Activated naive CD4-positive, alpha-beta T cell treated with anti-CD3 and anti-CD28 coated beads, Interleukin-2, amount 10 ng/mL, durations not matched to agents 7 days and 5 days (primary cell): ENCODE results near the gene LYPD6.
"Not testable (repeated sequence)": the region's sequence is repeated elsewhere in the genome, so short reads cannot be mapped to it uniquely, and the experiment has no call there.

ENCODE experiments used
- CTCF ChIA-PET: fragments of 350-600 bp; sonication (Branson Sonifier 250); formaldehyde crosslinking; loops from one replicate; lab custom pipeline; 2021; ENCODE audit warnings: antibody characterized with exemption; lab: Charles Lee
- DNase-seq: peaks from one replicate; pipeline ENCODE4 v3.0.0-alpha.2; 2020
- H3K27ac Mint-ChIP-seq: one replicate; pipeline ENCODE4 v1.8.0; 2021; ENCODE audit warnings: mild to moderate bottlenecking, moderate library complexity, mixed read lengths
- H3K27me3 Mint-ChIP-seq: one replicate; pipeline ENCODE4 v1.8.0; 2021; ENCODE audit warnings: mild to moderate bottlenecking, mixed read lengths
- H3K36me3 Mint-ChIP-seq: one replicate; pipeline ENCODE4 v1.8.0; 2021; ENCODE audit warnings: mixed read lengths
- H3K4me1 Mint-ChIP-seq: one replicate; pipeline ENCODE4 v1.8.0; 2021; ENCODE audit warnings: mixed read lengths
- H3K4me3 Mint-ChIP-seq: one replicate; pipeline ENCODE4 v1.8.0; 2021; ENCODE audit warnings: mild to moderate bottlenecking, moderate library complexity, mixed read lengths
- H3K9me3 Mint-ChIP-seq: one replicate; pipeline ENCODE4 v1.8.0; 2021; ENCODE audit warnings: mixed read lengths

LYPD6 gene, protein sequence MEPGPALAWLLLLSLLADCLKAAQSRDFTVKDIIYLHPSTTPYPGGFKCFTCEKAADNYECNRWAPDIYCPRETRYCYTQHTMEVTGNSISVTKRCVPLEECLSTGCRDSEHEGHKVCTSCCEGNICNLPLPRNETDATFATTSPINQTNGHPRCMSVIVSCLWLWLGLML

GRCh38 chr2:149330127-149331022, at the start of gene LYPD6:
LYPD6 (plus strand) TSS chr2:149330587; CDS start chr2:149437709, 107,122 bp downstream.
- Mint-ChIP-seq H3K9me3 (no peaks in the 10 kb centered on the region), H3K27me3 (peaks cover 48% of the 10 kb centered on the region), H3K27ac (no peak within 1 kb of the TSS), H3K4me3 (no peak within 1 kb of the TSS), H3K4me1 (peaks cover 6% of the 10 kb centered on the region), H3K36me3 (peaks cover 2% of the 10 kb centered on the region)
- no peak for DNase-seq
- CTCF ChIA-PET, result no interaction called here

DNA sequence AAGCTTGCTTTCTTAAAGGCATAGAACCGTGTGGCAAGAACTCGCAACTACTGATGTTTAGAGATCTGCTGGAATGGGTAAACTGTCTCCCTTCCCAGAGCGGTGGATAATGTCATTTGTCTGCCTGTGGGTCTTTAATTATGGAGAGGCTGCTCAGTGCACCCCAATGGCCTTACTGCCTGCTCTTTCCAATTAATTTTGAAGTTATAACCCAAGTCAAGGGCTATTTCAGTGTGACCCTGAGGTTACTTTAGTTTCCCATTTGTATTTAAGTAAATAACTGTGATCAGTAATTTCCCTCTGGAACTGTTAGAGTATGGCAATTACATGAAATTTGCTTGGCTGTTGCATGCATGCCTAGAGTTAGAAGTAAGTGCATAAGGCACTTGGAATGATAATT, 48.9 kb upstream of the LYPD6 start:
- CTCF ChIA-PET, result no interaction called here
- no peak for DNase-seq
- Mint-ChIP-seq H3K9me3 (no peaks in the 10 kb centered on the region), H3K4me1 (no peaks in the 10 kb centered on the region), H3K36me3 (no peaks in the 10 kb centered on the region), H3K27me3 (peaks cover 6% of the 10 kb centered on the region), H3K4me3 (no peak overlapping the region), H3K27ac (no peak overlapping the region)

GRCh38 chr2:149290662-149291061, 39.7 kb upstream of the LYPD6 start:
- Mint-ChIP-seq H3K36me3 (no peaks in the 10 kb centered on the region), H3K27me3 (peaks cover 3% of the 10 kb centered on the region), H3K4me3 (no peak overlapping the region), H3K27ac (no peak overlapping the region), H3K9me3 (no peaks in the 10 kb centered on the region), H3K4me1 (no peaks in the 10 kb centered on the region)
- DNase-seq, result no peak
- CTCF ChIA-PET, result no interaction called here

DNA sequence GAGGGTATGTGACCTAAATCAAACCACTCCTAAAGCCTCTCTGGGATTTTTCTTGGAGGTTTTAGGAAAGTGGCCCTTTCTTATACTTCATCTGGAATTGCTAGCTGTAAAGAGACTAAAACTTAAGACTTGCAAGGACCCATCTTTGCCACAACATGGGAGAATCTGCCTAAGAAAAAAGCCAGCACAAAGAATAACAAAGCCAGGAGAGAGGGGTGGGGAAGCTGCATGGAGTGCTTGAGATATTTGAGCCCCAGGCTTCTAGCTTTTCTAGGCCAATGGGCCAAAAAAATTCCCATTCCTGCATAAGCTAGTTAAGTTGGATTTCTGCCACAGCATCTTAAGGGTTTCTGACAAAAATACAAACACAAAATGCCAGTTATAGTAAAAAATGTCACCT, 38.5 kb upstream of the LYPD6 start:
- no peaks in the 10 kb centered on the region for H3K4me1 Mint-ChIP-seq
- no peaks in the 10 kb centered on the region for H3K9me3 Mint-ChIP-seq
- CTCF ChIA-PET, result no interaction called here
- H3K36me3 Mint-ChIP-seq, result no peaks in the 10 kb centered on the region
- H3K4me3 Mint-ChIP-seq, result no peak overlapping the region
- DNase-seq, result no peak
- no peaks in the 10 kb centered on the region for H3K27me3 Mint-ChIP-seq
- no peak overlapping the region for H3K27ac Mint-ChIP-seq

- Mint-ChIP-seq H3K27ac (no peak overlapping the region), H3K4me1 (no peaks in the 10 kb centered on the region), H3K36me3 (no peaks in the 10 kb centered on the region), H3K9me3 (no peaks in the 10 kb centered on the region), H3K27me3 (no peaks in the 10 kb centered on the region), H3K4me3 (no peak overlapping the region)
- no peak for DNase-seq
- CTCF ChIA-PET, result interaction anchor here (0.5 kb wide), 1 partner anchor 276 kb away, joined by 4 read pairs; no protein-coding TSS in a partner anchor
Observed at GRCh38 chr2:149296031-149296430, 34.4 kb upstream of the LYPD6 start.

DNA sequence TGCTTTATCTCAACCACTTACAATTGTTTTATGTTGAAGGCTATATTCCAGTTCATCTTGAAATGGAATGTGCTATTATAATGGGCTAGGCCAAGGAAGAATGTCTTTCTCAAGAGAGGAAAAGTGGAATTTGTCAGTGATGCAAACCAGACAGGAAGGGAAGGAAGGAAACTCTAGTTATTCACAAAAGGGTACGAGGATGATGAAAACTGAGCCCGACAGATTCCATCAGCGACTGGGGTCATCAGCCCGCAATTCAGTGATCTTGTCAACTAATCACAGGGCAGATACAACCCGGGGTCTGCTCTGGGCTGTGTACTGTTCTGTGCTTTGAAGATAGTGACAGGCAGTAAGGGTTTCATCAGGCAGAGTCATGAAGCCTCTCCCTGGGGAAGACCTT, 23.4 kb upstream of the LYPD6 start:
- CTCF ChIA-PET, result no interaction called here
- no peaks in the 10 kb centered on the region for H3K4me1 Mint-ChIP-seq
- H3K36me3 Mint-ChIP-seq, result no peaks in the 10 kb centered on the region
- H3K27ac Mint-ChIP-seq, result no peak overlapping the region
- no peaks in the 10 kb centered on the region for H3K27me3 Mint-ChIP-seq
- DNase-seq, result no peak
- no peaks in the 10 kb centered on the region for H3K9me3 Mint-ChIP-seq
- no peak overlapping the region for H3K4me3 Mint-ChIP-seq

DNA sequence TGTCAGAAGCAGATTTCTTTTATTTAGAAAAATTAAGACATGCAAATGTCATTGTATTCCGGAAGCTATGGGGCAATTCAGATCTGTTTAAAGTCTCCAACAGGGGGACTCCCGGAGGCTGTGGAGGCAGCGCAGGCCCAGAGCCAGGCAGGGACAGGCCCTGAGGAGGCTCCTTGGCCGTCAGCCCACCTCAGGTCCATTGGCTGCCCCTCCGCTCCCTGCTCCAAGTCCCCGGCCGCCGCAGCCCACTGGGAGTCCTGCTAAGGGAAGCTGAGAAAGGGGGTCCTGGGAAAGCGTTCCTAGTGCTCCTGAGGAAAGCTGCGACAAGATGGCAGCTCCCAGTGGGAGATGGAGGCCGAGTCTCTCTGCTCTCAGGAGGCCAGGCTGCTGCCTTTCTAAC, 20.0 kb upstream of the LYPD6 start:
- Mint-ChIP-seq H3K4me1 (no peaks in the 10 kb centered on the region), H3K4me3 (no peak overlapping the region), H3K27me3 (peaks cover 3% of the 10 kb centered on the region), H3K36me3 (no peaks in the 10 kb centered on the region), H3K9me3 (no peaks in the 10 kb centered on the region), H3K27ac (no peak overlapping the region)
- no peak for DNase-seq
- CTCF ChIA-PET, result no interaction called here

DNA sequence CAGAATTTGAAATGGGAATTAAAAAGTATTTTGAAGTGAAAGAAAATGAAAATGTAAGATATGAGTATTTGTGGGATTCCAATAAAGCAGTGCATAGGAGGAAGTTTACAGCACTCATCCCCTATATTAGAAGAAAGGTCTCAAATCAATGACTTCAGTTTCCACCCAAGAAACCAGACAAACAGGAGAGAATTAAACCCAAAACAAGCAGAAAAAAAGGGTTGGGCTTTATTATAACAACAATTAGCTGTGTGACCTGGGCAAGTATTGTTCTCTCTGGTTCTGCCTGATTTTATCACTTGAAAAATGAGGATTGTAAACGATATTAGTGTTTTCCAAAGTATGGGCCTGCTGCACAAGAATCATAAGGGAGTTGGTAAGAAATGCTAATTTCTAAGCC, 18.3 kb upstream of the LYPD6 start:
- Mint-ChIP-seq H3K27me3 (peaks cover 3% of the 10 kb centered on the region), H3K4me1 (no peaks in the 10 kb centered on the region), H3K4me3 (no peak overlapping the region), H3K36me3 (no peaks in the 10 kb centered on the region), H3K9me3 (no peaks in the 10 kb centered on the region), H3K27ac (no peak overlapping the region)
- CTCF ChIA-PET, result interaction anchor here (1.0 to 1.7 kb wide), 2 partner anchors 274 to 293 kb away, joined by 3 read pairs; no protein-coding TSS in a partner anchor
- no peak for DNase-seq

DNA sequence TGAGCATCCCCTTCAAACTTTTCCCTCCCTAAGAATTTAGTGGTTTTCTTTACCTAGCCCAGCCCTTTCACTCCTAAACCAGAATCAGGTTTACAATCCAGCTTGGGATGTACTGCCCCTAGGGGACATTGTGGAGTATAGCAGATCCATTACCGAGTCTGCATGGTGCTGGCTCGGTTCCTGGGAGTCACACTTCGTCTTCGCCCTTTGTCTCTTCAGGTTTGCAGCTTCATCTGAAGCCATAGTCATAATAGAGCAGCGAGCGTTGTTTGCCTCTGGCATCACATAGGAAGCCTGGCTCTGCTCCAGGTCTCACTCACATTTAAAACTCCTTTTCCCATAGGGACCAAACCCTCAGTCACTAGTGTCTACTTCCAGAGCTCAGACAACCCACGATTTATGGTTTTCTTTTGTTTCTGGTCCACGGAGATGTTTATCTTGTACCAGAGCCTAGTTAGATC, 16.8 kb upstream of the LYPD6 start:
- Mint-ChIP-seq H3K27me3 (peaks cover 3% of the 10 kb centered on the region), H3K36me3 (no peaks in the 10 kb centered on the region), H3K27ac (no peak overlapping the region), H3K4me3 (no peak overlapping the region), H3K4me1 (no peaks in the 10 kb centered on the region), H3K9me3 (peaks cover 2% of the 10 kb centered on the region)
- DNase-seq, result peak; percentile 22
- CTCF ChIA-PET, result interaction anchor here (1.2 to 1.7 kb wide), 3 partner anchors 18 to 297 kb away, joined by 3 to 4 read pairs (median 3); no protein-coding TSS in a partner anchor

DNA sequence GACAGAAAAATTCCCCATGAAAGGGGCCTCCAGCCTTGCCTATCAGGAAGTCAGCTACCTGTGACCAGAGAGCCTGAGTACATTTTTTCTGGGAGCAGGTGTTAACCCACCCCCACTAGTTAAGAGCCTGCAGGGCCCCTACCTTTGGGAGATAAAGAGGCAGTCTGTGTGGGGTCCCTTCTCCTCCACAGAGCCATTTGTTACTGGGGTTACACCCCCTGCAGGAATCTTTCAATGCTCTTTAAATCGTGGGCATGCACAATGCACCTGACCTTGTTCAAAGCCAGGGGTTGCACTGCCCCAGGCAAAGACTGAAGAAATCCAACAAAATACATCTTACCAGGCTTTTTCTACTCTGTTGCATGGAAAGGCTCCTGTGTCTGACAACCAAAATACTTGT, 15.7 kb upstream of the LYPD6 start:
- Mint-ChIP-seq H3K4me3 (no peak overlapping the region), H3K36me3 (no peaks in the 10 kb centered on the region), H3K27me3 (peaks cover 3% of the 10 kb centered on the region), H3K4me1 (no peaks in the 10 kb centered on the region), H3K27ac (no peak overlapping the region), H3K9me3 (peaks cover 2% of the 10 kb centered on the region)
- CTCF ChIA-PET, result no interaction called here
- no peak for DNase-seq

DNA sequence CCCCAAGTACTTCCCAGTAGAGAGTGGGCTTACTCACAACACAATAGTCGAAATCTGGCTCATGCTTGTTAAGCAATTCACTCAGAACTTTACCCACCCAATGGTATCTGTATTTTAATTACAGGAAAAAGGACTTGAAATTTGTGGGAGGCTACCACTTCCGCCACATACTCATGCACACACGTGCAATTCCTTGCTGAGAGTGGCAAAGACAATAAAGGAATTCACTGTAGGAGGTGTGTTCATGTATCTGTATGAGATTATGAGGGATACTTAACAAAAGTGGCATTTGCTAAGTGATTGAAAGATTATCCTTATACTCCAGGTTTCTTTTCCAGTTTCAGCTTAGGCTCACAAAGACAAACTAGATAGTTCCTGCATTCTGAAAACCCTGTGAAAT, 14.9 kb upstream of the LYPD6 start:
- peaks cover 5% of the 10 kb centered on the region for H3K27me3 Mint-ChIP-seq
- no peaks in the 10 kb centered on the region for H3K36me3 Mint-ChIP-seq
- no peaks in the 10 kb centered on the region for H3K4me1 Mint-ChIP-seq
- H3K9me3 Mint-ChIP-seq, result peaks cover 2% of the 10 kb centered on the region
- H3K27ac Mint-ChIP-seq, result no peak overlapping the region
- CTCF ChIA-PET, result no interaction called here
- H3K4me3 Mint-ChIP-seq, result no peak overlapping the region
- DNase-seq, result no peak

DNA sequence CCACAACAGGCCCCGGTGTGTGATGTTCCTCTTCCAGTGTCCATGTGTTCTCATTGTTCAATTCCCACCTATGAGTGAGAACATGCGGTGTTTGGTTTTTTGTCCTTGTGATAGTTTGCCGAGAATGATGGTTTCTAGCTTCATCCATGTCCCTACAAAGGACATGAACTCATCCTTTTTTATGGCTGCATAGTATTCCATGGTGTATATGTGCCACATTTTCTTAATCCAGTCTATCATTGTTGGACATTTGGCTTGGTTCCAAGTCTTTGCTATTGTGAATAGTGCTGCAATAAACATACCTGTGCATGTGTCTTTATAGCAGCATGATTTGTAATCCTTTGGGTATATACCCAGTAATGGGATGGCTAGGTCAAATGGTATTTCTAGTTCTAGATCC, 11.8 kb upstream of the LYPD6 start:
- H3K27me3 Mint-ChIP-seq, H3K27ac Mint-ChIP-seq, H3K9me3 Mint-ChIP-seq, H3K4me3 Mint-ChIP-seq, H3K36me3 Mint-ChIP-seq, DNase-seq, CTCF ChIA-PET, H3K4me1 Mint-ChIP-seq: not testable (repeated sequence)

GRCh38 chr2:149320362-149320761, 10.0 kb upstream of the LYPD6 start:
- Mint-ChIP-seq H3K4me1 (no peaks in the 10 kb centered on the region), H3K4me3 (no peak overlapping the region), H3K27me3 (peaks cover 6% of the 10 kb centered on the region), H3K36me3 (no peaks in the 10 kb centered on the region), H3K9me3 (peaks cover 2% of the 10 kb centered on the region), H3K27ac (no peak overlapping the region)
- no peak for DNase-seq
- CTCF ChIA-PET, result no interaction called here

DNA sequence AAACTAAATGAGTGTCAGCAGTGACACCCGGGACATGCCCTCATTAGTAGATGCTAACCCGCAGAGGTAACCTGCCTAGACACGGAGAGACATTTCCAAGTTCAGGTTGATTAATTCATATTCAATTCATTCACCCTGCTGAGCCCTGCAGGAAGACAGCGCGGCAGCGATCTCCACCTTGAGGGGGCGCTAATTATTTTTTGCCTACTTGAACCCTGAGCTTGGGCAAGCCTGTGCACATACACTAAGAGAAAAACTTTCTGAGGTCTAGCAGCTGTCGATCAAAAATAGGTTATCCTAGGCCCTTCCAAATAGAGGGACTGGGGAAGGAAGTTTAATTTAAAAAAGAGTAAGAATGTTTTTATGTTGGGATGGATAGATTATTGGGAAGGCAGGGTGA, 1.3 kb upstream of the LYPD6 start:
- H3K9me3 Mint-ChIP-seq, result no peaks in the 10 kb centered on the region
- peaks cover 6% of the 10 kb centered on the region for H3K4me1 Mint-ChIP-seq
- no peak overlapping the region for H3K4me3 Mint-ChIP-seq
- H3K27ac Mint-ChIP-seq, result no peak overlapping the region
- CTCF ChIA-PET, result no interaction called here
- H3K27me3 Mint-ChIP-seq, result peaks cover 45% of the 10 kb centered on the region
- H3K36me3 Mint-ChIP-seq, result peaks cover 2% of the 10 kb centered on the region
- DNase-seq, result no peak
